ENCODE results near the gene MRPL50.
"Not testable (repeated sequence)": the region's sequence is repeated elsewhere in the genome, so short reads cannot be mapped to it uniquely, and the experiment has no call there.

The MRPL50 gene

DNA sequence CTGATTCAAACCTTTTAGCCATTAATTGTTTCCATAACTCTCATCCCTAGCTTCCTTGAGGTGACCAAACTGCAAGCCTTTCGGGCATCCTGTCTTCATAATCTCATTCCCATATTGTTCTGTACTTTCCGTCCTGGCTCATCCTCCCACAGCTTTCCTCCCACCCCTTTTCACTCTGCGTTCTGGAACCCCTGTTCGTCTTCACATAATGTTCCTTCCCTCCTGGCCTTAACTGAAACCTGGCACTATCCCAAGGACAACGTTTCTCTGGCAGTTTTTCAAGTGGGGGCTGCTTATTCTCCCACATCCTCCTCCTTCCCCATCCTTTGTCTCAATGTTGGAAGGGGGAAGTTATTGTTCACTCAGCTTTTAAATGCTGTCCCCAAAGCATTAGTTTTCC lies 1.7 kb upstream of the MRPL50 start:
- Mint-ChIP-seq H3K27ac (peak overlapping the region; percentile 71), H3K4me3 (peak overlapping the region; percentile 98), H3K27me3 (ENCODE audit: low read depth) (no peaks in the 10 kb centered on the region), H3K4me1 (ENCODE audit: low read depth) (peaks cover 41% of the 10 kb centered on the region), H3K36me3 (ENCODE audit: low read depth) (peaks cover 64% of the 10 kb centered on the region), H3K9me3 (peaks cover 43% of the 10 kb centered on the region)

DNA sequence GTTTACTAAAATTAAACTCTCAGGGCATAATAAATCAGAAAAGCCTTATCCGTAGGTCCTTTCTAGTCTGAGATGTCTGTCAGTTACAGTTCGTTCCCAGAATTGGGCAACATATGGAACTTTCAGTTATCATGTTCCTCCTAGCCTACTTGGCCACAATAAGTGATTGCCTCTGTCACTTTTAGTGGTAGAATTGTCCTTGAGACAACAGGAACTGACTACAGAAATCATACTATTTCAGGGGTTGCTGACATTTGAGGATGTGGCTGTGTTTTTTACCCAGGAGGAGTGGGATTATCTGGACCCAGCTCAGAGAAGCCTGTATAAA lies 1.2 kb upstream of the MRPL50 start:
- Mint-ChIP-seq H3K4me3 (peak overlapping the region; percentile 98), H3K36me3 (ENCODE audit: low read depth) (peaks cover 64% of the 10 kb centered on the region), H3K4me1 (ENCODE audit: low read depth) (peaks cover 41% of the 10 kb centered on the region), H3K27ac (peak overlapping the region; percentile 99), H3K9me3 (peaks cover 41% of the 10 kb centered on the region), H3K27me3 (ENCODE audit: low read depth) (no peaks in the 10 kb centered on the region)

DNA sequence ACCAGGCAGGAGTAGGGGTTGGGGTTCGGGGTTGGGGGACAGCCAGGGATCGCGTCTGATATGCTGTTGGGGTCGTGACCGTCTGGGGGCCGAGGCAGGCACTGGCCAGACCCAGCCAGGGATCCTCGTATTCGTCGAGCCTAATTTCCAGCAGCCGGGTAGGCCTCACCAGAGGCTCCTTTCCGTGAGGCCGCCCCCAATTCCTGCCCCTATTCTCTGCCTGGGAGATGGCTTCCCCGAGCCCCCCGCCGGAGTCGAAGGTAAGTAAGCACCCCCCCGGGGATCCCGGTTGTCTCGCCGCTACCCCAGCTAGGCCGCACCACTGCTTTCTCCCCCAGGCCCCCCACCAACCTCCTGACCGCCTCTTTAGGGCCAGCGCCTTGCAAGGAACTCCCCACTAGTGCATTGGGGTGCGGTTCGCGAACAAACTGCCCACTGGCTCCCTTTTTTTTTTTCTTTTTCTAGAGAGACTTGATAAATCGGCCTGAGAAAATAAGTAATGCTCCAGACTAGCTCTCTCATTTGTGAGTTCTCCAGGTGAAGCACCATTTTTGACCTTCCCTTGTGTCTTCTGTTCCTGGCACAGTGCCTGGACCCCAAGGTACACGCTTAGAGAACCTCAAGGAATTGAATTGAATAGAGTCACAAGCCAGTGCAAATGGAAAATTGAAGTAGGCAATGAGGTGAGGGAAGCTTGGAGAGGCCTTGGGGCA lies 668 bp upstream of the MRPL50 start:
- H3K27ac Mint-ChIP-seq = peak overlapping the region; percentile 99
- no peaks in the 10 kb centered on the region for H3K27me3 Mint-ChIP-seq (ENCODE audit: low read depth)
- peaks cover 41% of the 10 kb centered on the region for H3K4me1 Mint-ChIP-seq (ENCODE audit: low read depth)
- H3K4me3 Mint-ChIP-seq = peak overlapping the region; percentile 98
- H3K36me3 Mint-ChIP-seq (ENCODE audit: low read depth) = peaks cover 64% of the 10 kb centered on the region
- peaks cover 41% of the 10 kb centered on the region for H3K9me3 Mint-ChIP-seq

DNA sequence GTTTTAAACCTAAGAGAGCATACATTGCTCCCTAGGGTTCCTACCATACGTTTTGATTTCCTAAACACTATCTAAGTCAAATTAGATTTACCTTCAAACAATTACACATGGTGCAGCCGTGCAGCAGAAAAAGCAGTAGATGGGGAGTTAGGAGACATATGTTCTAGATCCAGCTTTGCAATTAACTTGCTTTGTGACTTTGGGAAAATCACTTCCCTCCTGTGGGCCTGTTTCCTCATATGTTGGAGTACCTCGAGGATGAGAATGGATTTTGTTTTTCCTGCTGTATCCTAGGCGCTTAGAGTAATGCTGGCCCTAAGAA lies 711 bp downstream of the MRPL50 start:
- peak overlapping the region; percentile 98 for H3K4me3 Mint-ChIP-seq
- peaks cover 62% of the 10 kb centered on the region for H3K36me3 Mint-ChIP-seq (ENCODE audit: low read depth)
- H3K9me3 Mint-ChIP-seq = peaks cover 40% of the 10 kb centered on the region
- no peaks in the 10 kb centered on the region for H3K27me3 Mint-ChIP-seq (ENCODE audit: low read depth)
- peak overlapping the region; percentile 99 for H3K27ac Mint-ChIP-seq
- H3K4me1 Mint-ChIP-seq (ENCODE audit: low read depth) = peaks cover 40% of the 10 kb centered on the region

DNA sequence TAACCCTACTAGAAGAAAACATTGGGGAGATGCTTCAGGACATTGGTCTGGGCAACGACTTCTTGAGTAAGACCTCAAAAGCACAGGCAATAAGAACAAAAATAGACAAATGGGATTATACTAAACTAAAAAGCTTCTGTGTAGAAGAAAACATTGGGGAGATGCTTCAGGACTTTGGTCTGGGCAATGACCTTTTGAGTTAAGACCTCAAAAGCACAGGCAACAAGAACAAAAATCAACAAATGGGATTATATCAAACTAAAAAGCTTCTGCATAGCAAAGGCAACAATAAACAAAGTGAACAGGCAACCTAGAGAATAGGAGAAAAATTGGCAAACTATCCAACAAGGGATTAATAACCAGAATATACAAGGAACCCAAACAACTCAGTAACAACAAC lies 3.7 kb downstream of the MRPL50 start:
- no peak overlapping the region for H3K27ac Mint-ChIP-seq
- H3K9me3 Mint-ChIP-seq = peaks cover 35% of the 10 kb centered on the region
- no peak overlapping the region for H3K4me3 Mint-ChIP-seq
- peaks cover 60% of the 10 kb centered on the region for H3K36me3 Mint-ChIP-seq (ENCODE audit: low read depth)
- no peaks in the 10 kb centered on the region for H3K27me3 Mint-ChIP-seq (ENCODE audit: low read depth)
- H3K4me1 Mint-ChIP-seq (ENCODE audit: low read depth) = peaks cover 24% of the 10 kb centered on the region

DNA sequence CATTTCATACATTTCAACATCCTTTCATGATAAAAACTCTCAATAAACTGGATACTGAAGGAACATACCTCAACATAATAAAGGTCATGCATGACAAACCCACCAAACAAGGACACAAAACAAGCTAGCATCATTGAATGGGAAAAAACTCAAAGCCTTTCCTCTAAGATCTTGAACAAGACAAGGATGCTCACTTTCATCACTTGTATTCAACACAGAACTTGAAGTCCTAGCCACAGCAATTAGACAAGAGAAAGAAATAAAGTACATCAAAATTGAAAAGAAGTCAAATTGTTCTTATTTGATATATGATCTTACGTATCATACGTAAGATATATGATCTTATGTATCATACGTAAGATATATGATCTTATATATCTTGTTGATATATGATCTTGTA lies 5.3 kb downstream of the MRPL50 start:
- Mint-ChIP-seq H3K9me3 (peaks cover 35% of the 10 kb centered on the region), H3K36me3 (ENCODE audit: low read depth) (peaks cover 65% of the 10 kb centered on the region), H3K27me3 (ENCODE audit: low read depth) (no peaks in the 10 kb centered on the region), H3K27ac (no peak overlapping the region), H3K4me3 (no peak overlapping the region), H3K4me1 (ENCODE audit: low read depth) (peaks cover 24% of the 10 kb centered on the region)

DNA sequence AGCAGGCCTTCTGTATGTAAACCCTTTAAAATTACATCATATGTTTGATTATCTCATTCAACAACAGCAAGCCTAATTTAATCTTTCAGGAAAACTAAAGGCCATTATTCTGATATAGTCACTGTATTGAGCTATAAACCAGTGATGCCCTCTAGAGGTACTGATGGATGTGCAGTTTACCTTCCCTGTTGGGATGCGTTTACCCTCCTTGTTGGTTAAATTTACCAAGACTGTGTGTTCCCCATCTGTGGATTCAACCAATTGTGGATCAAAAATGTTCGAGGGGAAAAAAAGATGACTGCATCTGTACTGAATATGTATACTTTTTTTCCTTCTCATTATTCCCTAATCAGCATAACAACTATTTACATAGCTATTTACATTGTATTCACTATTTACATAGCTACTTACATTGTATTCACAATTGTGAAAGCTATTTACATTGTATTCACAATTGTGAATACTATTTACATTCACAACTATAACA lies 9.9 kb downstream of the MRPL50 start:
- Mint-ChIP-seq H3K27ac (no peak overlapping the region), H3K4me1 (ENCODE audit: low read depth) (peaks cover 12% of the 10 kb centered on the region), H3K36me3 (ENCODE audit: low read depth) (peaks cover 52% of the 10 kb centered on the region), H3K4me3 (no peak overlapping the region), H3K9me3 (peaks cover 29% of the 10 kb centered on the region), H3K27me3 (ENCODE audit: low read depth) (no peaks in the 10 kb centered on the region)

DNA sequence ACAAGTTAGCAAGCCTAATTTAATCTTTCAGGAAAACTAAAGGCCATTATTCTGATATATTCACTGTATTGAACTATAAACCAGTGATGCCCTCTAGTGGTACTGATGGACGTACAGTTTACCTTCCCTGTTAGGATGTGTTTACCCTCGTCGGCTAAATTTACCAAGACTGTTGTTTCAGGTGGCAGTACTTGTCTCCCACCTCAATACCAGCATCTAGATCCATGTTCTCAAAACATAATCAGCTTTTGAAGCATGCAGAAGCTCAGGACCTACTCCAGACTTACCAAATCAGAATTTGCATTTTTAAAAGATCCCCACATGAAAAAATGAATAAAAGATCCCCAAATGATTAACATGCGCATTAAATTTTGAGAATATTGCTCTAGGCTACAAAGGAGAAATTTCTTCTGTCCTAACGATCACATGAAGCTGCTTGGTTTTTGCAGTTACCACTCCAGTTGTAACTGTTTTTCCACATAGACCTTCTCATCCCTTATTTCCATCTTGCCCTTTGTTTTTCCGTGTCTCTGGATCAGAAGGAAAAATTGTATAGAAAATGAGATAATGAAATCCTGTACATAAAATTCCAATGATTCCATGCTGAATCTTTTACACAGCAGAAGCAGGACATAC lies 10.4 kb downstream of the MRPL50 start:
- Mint-ChIP-seq H3K36me3 (ENCODE audit: low read depth) (peaks cover 47% of the 10 kb centered on the region), H3K4me3 (no peak overlapping the region), H3K27ac (no peak overlapping the region), H3K27me3 (ENCODE audit: low read depth) (no peaks in the 10 kb centered on the region), H3K9me3 (peaks cover 23% of the 10 kb centered on the region), H3K4me1 (ENCODE audit: low read depth) (peaks cover 10% of the 10 kb centered on the region)

DNA sequence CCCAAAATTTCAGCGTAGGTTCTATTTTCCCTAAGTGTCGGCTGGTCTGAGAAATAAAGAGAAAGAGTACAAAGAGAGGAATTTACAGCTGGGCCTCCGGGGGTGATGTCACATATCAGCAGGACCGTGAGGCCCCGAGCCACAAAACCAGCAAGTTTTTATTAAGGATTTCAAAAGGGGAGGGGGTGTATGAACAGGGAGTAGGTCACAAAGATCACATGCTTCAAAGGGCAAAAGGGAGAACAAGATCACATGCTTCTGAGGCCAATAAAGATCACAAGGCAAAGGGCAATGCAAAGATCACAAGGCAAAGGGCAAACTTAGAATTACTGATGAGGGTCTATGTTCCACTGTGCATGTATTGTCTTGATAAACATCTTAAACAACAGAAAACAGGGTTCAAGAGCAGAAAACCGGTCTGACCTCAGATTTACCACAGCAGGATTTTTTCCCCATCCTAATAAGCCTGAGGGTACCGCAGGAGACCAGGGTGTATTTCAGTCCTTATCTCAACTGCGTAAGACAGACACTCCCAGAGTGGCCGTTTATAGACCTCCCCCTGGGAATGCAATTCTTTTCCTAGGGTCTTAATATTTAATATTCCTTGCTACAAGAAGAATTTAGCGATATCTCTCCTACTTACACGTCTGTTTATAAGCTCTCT lies 13.4 kb downstream of the MRPL50 start, which contains the start of gene BAAT:
TSS of gene BAAT (minus strand) at position 134 of the 664 bp plus-strand sequence. CDS start 13,602 bp downstream, outside the sequence.
- not testable (repeated sequence) for H3K27ac Mint-ChIP-seq; H3K4me1 Mint-ChIP-seq (ENCODE audit: low read depth); H3K27me3 Mint-ChIP-seq (ENCODE audit: low read depth); H3K4me3 Mint-ChIP-seq
- H3K9me3 Mint-ChIP-seq = peaks cover 10% of the 10 kb centered on the region
- H3K36me3 Mint-ChIP-seq (ENCODE audit: low read depth) = peaks cover 21% of the 10 kb centered on the region

DNA sequence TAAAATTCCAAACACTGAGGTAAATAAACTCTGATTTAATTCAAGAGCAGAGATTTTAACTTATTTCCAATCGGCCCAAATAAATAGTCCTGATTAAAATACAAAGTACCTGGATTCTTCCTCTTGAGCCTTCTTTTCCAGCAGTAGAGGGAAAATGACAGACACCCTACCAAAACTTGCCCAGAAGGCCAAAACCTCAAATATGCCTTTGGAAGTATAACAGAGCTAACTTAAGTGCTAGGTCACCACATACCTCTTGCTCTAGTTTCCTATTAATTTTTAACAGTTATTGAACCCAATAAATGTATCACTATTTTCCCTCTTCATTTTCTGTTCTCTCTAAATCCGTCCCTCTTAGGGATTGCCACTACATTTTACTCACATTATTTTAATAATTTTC lies 15.1 kb downstream of the MRPL50 start:
- Mint-ChIP-seq H3K27ac (no peak overlapping the region), H3K4me1 (ENCODE audit: low read depth) (no peaks in the 10 kb centered on the region), H3K36me3 (ENCODE audit: low read depth) (peaks cover 13% of the 10 kb centered on the region), H3K27me3 (ENCODE audit: low read depth) (no peaks in the 10 kb centered on the region), H3K9me3 (peaks cover 10% of the 10 kb centered on the region), H3K4me3 (no peak overlapping the region)

DNA sequence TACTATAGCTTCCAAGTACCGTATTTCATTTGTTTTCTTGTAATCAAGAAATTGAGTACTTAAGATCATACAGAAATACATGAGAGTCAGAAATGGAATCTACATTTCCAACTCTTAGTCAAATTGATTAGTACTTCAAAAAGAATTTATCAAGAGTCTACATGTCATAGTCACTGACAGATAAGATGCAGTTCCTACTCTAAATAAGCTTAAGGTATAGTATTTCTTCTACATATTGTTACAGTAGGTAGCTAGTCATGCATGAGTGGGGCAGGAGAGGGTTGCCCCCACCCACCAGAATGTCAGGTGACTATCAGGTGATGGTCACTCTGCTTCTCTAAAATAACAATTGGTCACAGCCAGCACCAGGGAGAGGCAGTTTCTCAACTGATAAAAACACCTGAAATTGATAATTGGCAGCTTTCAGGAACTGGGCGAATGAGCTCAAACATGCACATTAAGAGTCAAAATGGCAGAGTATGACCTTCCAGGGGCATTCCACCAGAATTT lies 16.5 kb downstream of the MRPL50 start:
- Mint-ChIP-seq H3K9me3 (peaks cover 10% of the 10 kb centered on the region), H3K27me3 (ENCODE audit: low read depth) (no peaks in the 10 kb centered on the region), H3K4me3 (no peak overlapping the region), H3K36me3 (ENCODE audit: low read depth) (peaks cover 7% of the 10 kb centered on the region), H3K4me1 (ENCODE audit: low read depth) (no peaks in the 10 kb centered on the region), H3K27ac (no peak overlapping the region)

DNA sequence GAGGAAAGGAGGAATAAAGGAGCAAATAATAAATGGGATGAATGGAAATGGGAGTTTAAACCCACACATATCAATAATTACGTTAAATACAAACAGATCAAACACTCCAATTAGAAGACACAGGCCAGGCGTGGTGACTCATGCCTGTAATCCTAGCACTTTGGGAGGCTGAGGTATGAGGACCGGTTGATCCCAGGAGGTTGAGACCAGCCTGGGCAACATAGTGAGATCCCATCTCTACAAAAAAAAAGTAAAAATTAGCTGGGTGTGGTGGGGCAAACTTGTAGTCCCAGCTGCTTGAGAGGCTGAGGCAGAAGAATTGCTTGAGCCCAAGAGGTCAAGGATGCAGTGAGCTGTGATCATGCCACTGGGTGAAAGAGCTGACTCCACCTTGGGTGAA lies 17.3 kb downstream of the MRPL50 start:
- Mint-ChIP-seq H3K9me3 (peaks cover 10% of the 10 kb centered on the region), H3K4me1 (ENCODE audit: low read depth) (no peaks in the 10 kb centered on the region), H3K36me3 (ENCODE audit: low read depth) (peaks cover 7% of the 10 kb centered on the region), H3K27ac (no peak overlapping the region), H3K4me3 (no peak overlapping the region), H3K27me3 (ENCODE audit: low read depth) (no peaks in the 10 kb centered on the region)

DNA sequence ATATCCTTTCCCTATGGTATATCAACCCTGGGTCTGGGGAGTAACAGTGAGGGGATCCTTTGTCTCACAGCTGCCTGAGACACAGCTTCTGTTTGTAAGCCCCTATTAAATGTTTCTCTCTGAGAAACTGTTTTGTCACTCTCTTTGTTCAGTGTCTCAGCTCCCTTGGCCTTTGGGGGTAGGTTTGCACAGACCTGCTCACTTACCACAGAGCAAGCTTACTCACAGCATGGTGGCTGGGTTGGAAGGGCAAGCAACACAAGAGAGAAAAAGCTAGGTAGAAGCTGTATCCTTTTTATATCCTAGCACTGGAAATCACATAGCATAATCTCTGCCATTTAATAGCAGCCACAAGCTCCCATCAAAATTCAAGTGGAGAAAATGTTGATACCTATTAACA lies 18.1 kb downstream of the MRPL50 start:
- Mint-ChIP-seq H3K4me3 (no peak overlapping the region), H3K9me3 (peaks cover 7% of the 10 kb centered on the region), H3K27me3 (ENCODE audit: low read depth) (no peaks in the 10 kb centered on the region), H3K27ac (no peak overlapping the region), H3K4me1 (ENCODE audit: low read depth) (no peaks in the 10 kb centered on the region), H3K36me3 (ENCODE audit: low read depth) (peaks cover 5% of the 10 kb centered on the region)

DNA sequence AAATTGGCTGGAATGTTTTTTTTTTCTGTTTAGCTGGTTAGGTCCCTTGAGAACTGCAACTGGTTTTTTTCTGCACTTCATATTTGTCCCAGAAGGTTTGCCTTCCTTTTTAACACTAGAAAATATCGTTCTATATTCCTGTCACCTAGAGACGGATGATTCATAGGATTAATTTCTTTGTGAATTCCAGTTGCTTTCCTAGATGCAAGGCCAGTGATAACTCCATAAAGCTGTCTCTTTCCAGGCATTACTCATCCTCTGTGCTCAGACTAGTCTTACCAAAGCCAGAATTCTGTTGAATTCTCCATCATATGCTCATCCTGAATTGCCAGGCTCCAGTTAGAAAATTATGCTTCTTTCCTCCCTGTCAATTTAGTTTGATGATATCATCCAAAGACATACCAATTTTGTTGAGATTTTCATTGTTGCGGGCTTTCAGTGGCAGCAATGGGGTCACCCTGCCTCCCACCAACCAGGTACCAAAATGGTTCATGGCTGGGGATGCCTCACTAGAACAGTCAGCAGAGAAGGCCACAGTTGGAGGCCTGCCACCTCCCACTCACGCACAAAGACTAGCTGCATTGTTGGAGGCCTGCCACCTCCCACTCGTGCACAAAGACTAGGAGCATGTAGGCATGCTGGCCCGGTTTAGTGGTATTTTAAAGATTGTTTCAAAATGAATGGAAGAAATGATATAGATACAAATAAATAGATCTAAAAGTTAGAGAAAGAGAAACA lies 22.1 kb downstream of the MRPL50 start:
- no peaks in the 10 kb centered on the region for H3K4me1 Mint-ChIP-seq (ENCODE audit: low read depth)
- H3K27ac Mint-ChIP-seq = no peak overlapping the region
- H3K4me3 Mint-ChIP-seq = no peak overlapping the region
- no peaks in the 10 kb centered on the region for H3K27me3 Mint-ChIP-seq (ENCODE audit: low read depth)
- peaks cover 5% of the 10 kb centered on the region for H3K9me3 Mint-ChIP-seq
- H3K36me3 Mint-ChIP-seq (ENCODE audit: low read depth) = no peaks in the 10 kb centered on the region

All from T-helper 1 cell treated with Interleukin-12 subunit alpha and Interleukin-12 subunit beta and Interleukin-4 antibody, amounts not matched to agents 30 μg/mL and 1 μg/mL, for 36 hours (primary cell).